Spleen (tissue), 7 donors: ENCODE measurements around the gene DYNC1LI1.

Experiments used
- CTCF ChIP-seq, 11 experiments: fragments of 200-600 bp in 7 of 11; fragments of 450-650 bp in 4 of 11; sonication (generic) in 4 of 11; IDR thresholded peaks in 8 of 11; conservative IDR thresholded peaks in 3 of 11; 1 replicate in 7 of 11; 2 replicates in 4 of 11; pipeline versions ENCODE4 v1.4.0 to v1.8.0; 2016 to 2021; ENCODE audit warnings: antibody characterized with exemption in 11 of 11, inconsistent platforms in 4 of 11, mild to moderate bottlenecking in 1 of 11
- POLR2A ChIP-seq, 3 donors: fragments of 450-650 bp; IDR thresholded peaks; one replicate each; pipeline ENCODE4 v1.5.1; 2017; ENCODE audit warnings: antibody characterized with exemption in 3 of 3, mild to moderate bottlenecking in 1 of 3
- POLR2AphosphoS5 ChIP-seq, 3 donors: sonication (generic); formaldehyde crosslinking; IDR thresholded peaks; one replicate each; pipeline ENCODE4 v1.5.1; 2017; ENCODE audit warnings: antibody characterized with exemption in 3 of 3
- donor health status: DM: no; HTN: no; CAD: no; lungs with moderate emphysema.
- donor health status: DM: no; HTN: no; CAD: no.
- donor health status: DM: no; HTN: no; CAD: no.

DNA sequence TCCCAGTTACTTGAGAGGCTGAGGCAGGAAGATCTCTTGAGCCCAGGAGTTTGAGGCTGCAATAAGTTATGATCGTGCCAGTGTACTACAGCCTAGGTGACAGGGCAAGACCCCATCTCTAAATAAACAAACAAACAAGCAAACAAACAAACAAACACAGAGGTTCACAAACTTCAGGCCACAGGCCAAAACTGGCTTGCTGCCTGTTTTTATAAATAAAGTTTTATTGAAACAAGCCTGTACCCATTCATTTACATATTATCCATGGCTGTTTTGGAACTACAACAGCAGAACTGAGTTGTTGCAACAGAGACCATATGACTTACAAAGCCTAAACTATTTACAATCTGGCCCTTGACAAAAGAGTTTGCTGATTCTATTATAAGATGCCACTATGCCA is 6.5 kb downstream of the DYNC1LI1 start:
- no peak for TF ChIP-seq CTCF (IDR thresholded peaks at IDR 0.05 in 8 of 11, conservative IDR thresholded peaks at IDR 0.05 in 3 of 11)
- TF ChIP-seq POLR2AphosphoS5 (IDR thresholded peaks at IDR 0.05): no peak
- TF ChIP-seq POLR2A (IDR thresholded peaks at IDR 0.05): no peak
